SK-N-SH treated with all-trans-retinoic acid at 6 μM for 48 hours (cell line): Measurements from ENCODE around the gene ZFP37.

Experiments used
- ATAC-seq: fragments of 200-7000 bp; cut with Tn5 transposase; 3 replicates; pipeline ENCODE4 v1.9.1; 2020; ENCODE audit warnings: mild to moderate bottlenecking, moderate library complexity
- ARNTL ChIP-seq: fragments of 450-650 bp; formaldehyde crosslinking; IDR thresholded peaks from 2 replicates; pipeline ENCODE4 v1.5.0; 2020; ENCODE audit warnings: low read depth, mild to moderate bottlenecking, moderate library complexity, borderline replicate concordance
- CSRNP3 ChIP-seq: fragments of 250-450 bp; sonication (Bioruptor Pico); IDR thresholded peaks from 2 replicates; pipeline ENCODE4 v1.5.1; 2021; ENCODE audit warnings: mild to moderate bottlenecking, moderate library complexity
- ESRRG ChIP-seq: fragments of 250-450 bp; sonication (Bioruptor Pico); IDR thresholded peaks from 2 replicates; pipeline ENCODE4 v1.6.1; 2021; ENCODE audit warnings: mild to moderate bottlenecking
- GLIS3 ChIP-seq: fragments of 250-450 bp; sonication (Bioruptor Pico); IDR thresholded peaks from 2 replicates; pipeline ENCODE4 v1.5.0; 2020; ENCODE audit warnings: mild to moderate bottlenecking, moderate library complexity
- ISL1 ChIP-seq: fragments of 250-450 bp; sonication (Bioruptor Pico); IDR thresholded peaks from 2 replicates; pipeline ENCODE4 v2.1.2; 2022; ENCODE audit warnings: mild to moderate bottlenecking, moderate library complexity
- OSR1 ChIP-seq: fragments of 250-450 bp; sonication (Bioruptor Pico); IDR thresholded peaks from 2 replicates; pipeline ENCODE4 v1.8.0; 2022; ENCODE audit warnings: moderate library complexity, mild to moderate bottlenecking, inconsistent platforms
- POU6F1 ChIP-seq: fragments of 250-450 bp; sonication (Bioruptor Pico); IDR thresholded peaks from 2 replicates; pipeline ENCODE4 v1.8.0; 2021; ENCODE audit warnings: low read depth, mild to moderate bottlenecking, moderate library complexity, borderline replicate concordance
- PPARA ChIP-seq: fragments of 250-450 bp; sonication (Bioruptor Pico); IDR thresholded peaks from 2 replicates; pipeline ENCODE4 v1.5.0; 2020; ENCODE audit warnings: mild to moderate bottlenecking, borderline replicate concordance
- RARB ChIP-seq: fragments of 250-450 bp; sonication (Bioruptor Pico); IDR thresholded peaks from 2 replicates; pipeline ENCODE4 v1.8.0; 2021; ENCODE audit warnings: mild to moderate bottlenecking, moderate library complexity
- SNAI2 ChIP-seq: fragments of 250-450 bp; sonication (Bioruptor Pico); IDR thresholded peaks from 2 replicates; pipeline ENCODE4 v1.5.0; 2020; ENCODE audit warnings: mild to moderate bottlenecking, moderate library complexity
- TCF4 ChIP-seq: fragments of 250-450 bp; sonication (Bioruptor Pico); IDR thresholded peaks from 2 replicates; pipeline ENCODE4 v1.8.0; 2021; ENCODE audit warnings: mild to moderate bottlenecking, moderate library complexity, borderline replicate concordance
- TOX ChIP-seq: fragments of 250-450 bp; sonication (Bioruptor Pico); IDR thresholded peaks from 2 replicates; pipeline ENCODE4 v1.8.0; 2021; ENCODE audit warnings: mild to moderate bottlenecking, moderate library complexity, borderline replicate concordance
- TSHZ2 ChIP-seq: fragments of 250-450 bp; sonication (Bioruptor Pico); IDR thresholded peaks from 2 replicates; pipeline ENCODE4 v1.5.0; 2020; ENCODE audit warnings: mild to moderate bottlenecking, moderate library complexity
- ZC3H10 ChIP-seq: fragments of 250-450 bp; sonication (Bioruptor Pico); IDR thresholded peaks from 2 replicates; pipeline ENCODE4 v1.5.1; 2021; ENCODE audit warnings: mild to moderate bottlenecking, moderate library complexity
- ZFP30 ChIP-seq: fragments of 450-650 bp; formaldehyde crosslinking; IDR thresholded peaks from 2 replicates; pipeline ENCODE4 v1.5.0; 2022; ENCODE audit warnings: mild to moderate bottlenecking, moderate library complexity
- ZNF8 ChIP-seq: fragments of 450-650 bp; formaldehyde crosslinking; IDR thresholded peaks from 2 replicates; pipeline ENCODE4 v1.5.0; 2020; ENCODE audit warnings: mild to moderate bottlenecking, moderate library complexity
- TF ChIP-seq, protein P1 (sequence below): fragments of 250-450 bp; sonication (Bioruptor Pico); IDR thresholded peaks from 2 replicates; pipeline ENCODE4 v1.8.0; 2020; ENCODE audit warnings: mild to moderate bottlenecking, moderate library complexity, borderline replicate concordance
- TF ChIP-seq, protein P2 (sequence below): fragments of 250-450 bp; sonication (Bioruptor Pico); IDR thresholded peaks from 2 replicates; pipeline ENCODE4 v1.5.1; 2020; ENCODE audit warnings: low read depth, mild to moderate bottlenecking, moderate library complexity

ZFP37 gene

GRCh38 chr9:113026200-113026599 is 30.3 kb downstream of the ZFP37 start:
- TF ChIP-seq ISL1 (CRISPR knock-in tag) (no peak), ZNF8 (CRISPR knock-in tag) (no peak), TSHZ2 (CRISPR knock-in tag) (no peak), GLIS3 (CRISPR knock-in tag) (no peak), POU6F1 (CRISPR knock-in tag) (no peak), ESRRG (CRISPR knock-in tag) (no peak), PPARA (no peak)
- TF ChIP-seq, protein P1, sequence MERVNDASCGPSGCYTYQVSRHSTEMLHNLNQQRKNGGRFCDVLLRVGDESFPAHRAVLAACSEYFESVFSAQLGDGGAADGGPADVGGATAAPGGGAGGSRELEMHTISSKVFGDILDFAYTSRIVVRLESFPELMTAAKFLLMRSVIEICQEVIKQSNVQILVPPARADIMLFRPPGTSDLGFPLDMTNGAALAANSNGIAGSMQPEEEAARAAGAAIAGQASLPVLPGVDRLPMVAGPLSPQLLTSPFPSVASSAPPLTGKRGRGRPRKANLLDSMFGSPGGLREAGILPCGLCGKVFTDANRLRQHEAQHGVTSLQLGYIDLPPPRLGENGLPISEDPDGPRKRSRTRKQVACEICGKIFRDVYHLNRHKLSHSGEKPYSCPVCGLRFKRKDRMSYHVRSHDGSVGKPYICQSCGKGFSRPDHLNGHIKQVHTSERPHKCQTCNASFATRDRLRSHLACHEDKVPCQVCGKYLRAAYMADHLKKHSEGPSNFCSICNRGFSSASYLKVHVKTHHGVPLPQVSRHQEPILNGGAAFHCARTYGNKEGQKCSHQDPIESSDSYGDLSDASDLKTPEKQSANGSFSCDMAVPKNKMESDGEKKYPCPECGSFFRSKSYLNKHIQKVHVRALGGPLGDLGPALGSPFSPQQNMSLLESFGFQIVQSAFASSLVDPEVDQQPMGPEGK (CRISPR knock-in tag) = no peak
- TF ChIP-seq, all 23 proteins: peak for 0
- no peak for ATAC-seq

DNA sequence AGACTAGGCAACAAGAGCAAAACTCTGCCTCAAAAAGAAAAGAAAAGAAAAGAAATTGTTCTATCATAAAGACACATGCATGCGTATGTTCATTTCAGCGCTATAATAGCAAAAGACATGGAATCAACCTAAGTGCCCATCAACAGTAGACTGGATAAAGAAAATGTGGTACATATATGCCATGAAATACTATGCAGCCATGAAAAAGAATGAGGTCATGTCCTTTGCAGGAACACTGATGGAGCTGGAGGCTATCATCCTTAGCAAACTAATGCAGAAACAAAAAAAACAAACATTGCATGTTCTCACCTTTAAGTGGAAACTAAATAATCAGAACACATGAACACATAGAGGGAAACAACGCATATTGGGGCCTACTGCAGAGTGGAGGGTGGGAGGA is 38.3 kb downstream of the ZFP37 start:
- no peak for ATAC-seq

DNA sequence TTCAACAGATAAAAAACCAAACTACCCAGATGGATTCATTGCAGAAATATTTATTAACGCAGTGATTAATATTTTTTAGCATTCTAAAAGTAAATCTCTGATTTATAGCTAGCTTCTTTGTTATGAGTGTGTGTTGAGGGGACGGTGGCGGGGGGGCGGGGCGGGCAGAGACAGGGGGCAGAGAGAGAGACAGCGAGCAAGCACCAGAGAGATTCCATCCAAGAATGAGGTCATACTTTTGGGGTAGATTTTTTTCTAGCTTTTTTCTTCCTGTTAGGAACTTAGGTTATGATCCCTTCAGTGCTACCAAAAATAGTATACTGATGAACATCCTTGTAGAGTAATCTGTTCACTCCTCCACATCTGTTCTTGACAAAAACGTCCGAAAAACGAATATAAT is 44.0 kb downstream of the ZFP37 start:
- ATAC-seq = no peak
- TF ChIP-seq TOX (CRISPR knock-in tag) (no peak), GLIS3 (CRISPR knock-in tag) (no peak), SNAI2 (CRISPR knock-in tag) (no peak), ZC3H10 (no peak), TCF4 (CRISPR knock-in tag) (no peak), CSRNP3 (CRISPR knock-in tag) (no peak), POU6F1 (CRISPR knock-in tag) (no peak), ZFP30 (CRISPR knock-in tag) (no peak), OSR1 (CRISPR knock-in tag) (no peak), ESRRG (CRISPR knock-in tag) (no peak), ZNF8 (CRISPR knock-in tag) (no peak), RARB (CRISPR knock-in tag) (no peak), ARNTL (CRISPR knock-in tag) (no peak)
- TF ChIP-seq, protein P2, sequence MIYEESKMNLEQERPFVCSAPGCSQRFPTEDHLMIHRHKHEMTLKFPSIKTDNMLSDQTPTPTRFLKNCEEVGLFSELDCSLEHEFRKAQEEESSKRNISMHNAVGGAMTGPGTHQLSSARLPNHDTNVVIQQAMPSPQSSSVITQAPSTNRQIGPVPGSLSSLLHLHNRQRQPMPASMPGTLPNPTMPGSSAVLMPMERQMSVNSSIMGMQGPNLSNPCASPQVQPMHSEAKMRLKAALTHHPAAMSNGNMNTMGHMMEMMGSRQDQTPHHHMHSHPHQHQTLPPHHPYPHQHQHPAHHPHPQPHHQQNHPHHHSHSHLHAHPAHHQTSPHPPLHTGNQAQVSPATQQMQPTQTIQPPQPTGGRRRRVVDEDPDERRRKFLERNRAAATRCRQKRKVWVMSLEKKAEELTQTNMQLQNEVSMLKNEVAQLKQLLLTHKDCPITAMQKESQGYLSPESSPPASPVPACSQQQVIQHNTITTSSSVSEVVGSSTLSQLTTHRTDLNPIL = no peak
- TF ChIP-seq, protein P1 (CRISPR knock-in tag) = no peak
- TF ChIP-seq, all 23 proteins: peak for 0

More for the DNA sequence above, 38.3 kb downstream of the ZFP37 start:
- TF ChIP-seq ZNF8 (CRISPR knock-in tag) = 0 out of 2 replicates have a peak, but pooled peaks have one; percentile 26
- TF ChIP-seq ARNTL (CRISPR knock-in tag) = no peak
